Spleen (tissue), 7 donors: ENCODE measurements around the gene SEC24D.

Experiments used
- POLR2AphosphoS5 ChIP-seq, 3 donors: sonication (generic); formaldehyde crosslinking; IDR thresholded peaks; one replicate each; pipeline ENCODE4 v1.5.1; 2017; ENCODE audit warnings: antibody characterized with exemption in 3 of 3
- TF ChIP-seq, protein P1 (sequence below), 11 experiments: fragments of 200-600 bp in 7 of 11; fragments of 450-650 bp in 4 of 11; sonication (generic) in 4 of 11; IDR thresholded peaks in 8 of 11; conservative IDR thresholded peaks in 3 of 11; 1 replicate in 7 of 11; 2 replicates in 4 of 11; pipeline versions ENCODE4 v1.4.0 to v1.8.0; 2016 to 2021; ENCODE audit warnings: antibody characterized with exemption in 11 of 11, inconsistent platforms in 4 of 11, mild to moderate bottlenecking in 1 of 11
- donor health status: DM: no; HTN: no; CAD: no; lungs with moderate emphysema.
- donor health status: DM: no; HTN: no; CAD: no.
- donor health status: DM: no; HTN: no; CAD: no.

DNA sequence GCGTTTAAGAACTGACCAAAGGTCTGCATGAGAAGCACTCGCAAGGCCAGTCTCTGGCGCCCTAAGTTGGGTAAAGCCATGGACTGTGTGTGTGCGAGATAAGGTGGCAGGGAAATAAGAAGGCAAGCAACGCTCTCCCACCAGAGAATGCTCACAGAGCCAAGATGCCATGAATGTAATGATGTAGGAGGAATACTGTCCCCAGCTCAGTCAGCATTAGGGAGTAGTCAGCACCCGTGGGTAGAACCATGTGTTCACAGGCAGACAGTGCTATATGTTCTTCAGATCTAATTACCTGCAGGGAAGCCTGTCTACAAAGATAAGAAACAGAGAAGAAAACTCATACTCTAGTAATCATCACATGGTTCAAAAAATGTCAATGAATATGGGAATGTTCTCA lies 68.8 kb downstream of the SEC24D start:
- no peak for TF ChIP-seq POLR2AphosphoS5 (IDR thresholded peaks at IDR 0.05)
- TF ChIP-seq, protein P1, sequence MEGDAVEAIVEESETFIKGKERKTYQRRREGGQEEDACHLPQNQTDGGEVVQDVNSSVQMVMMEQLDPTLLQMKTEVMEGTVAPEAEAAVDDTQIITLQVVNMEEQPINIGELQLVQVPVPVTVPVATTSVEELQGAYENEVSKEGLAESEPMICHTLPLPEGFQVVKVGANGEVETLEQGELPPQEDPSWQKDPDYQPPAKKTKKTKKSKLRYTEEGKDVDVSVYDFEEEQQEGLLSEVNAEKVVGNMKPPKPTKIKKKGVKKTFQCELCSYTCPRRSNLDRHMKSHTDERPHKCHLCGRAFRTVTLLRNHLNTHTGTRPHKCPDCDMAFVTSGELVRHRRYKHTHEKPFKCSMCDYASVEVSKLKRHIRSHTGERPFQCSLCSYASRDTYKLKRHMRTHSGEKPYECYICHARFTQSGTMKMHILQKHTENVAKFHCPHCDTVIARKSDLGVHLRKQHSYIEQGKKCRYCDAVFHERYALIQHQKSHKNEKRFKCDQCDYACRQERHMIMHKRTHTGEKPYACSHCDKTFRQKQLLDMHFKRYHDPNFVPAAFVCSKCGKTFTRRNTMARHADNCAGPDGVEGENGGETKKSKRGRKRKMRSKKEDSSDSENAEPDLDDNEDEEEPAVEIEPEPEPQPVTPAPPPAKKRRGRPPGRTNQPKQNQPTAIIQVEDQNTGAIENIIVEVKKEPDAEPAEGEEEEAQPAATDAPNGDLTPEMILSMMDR (IDR thresholded peaks at IDR 0.05 in 8 of 11, conservative IDR thresholded peaks at IDR 0.05 in 3 of 11): no peak
